CD4-positive, alpha-beta T cell (primary cell): Measurements from ENCODE around the gene FBF1. TPM values are rescaled to one million over a fixed set of nuclear protein-coding genes. Genes with fewer than 3 reads are reported as not detected.

Source experiments
- ATAC-seq: fragments of 200-7000 bp; cut with Tn5 transposase; one replicate; pipeline ENCODE4 v1.10.0; 2022; ENCODE audit warnings: mild to moderate bottlenecking; ENCODE audit not compliant: poor library complexity
- CTCF ChIA-PET: fragments of 350-600 bp; sonication (Branson Sonifier 250); formaldehyde crosslinking; loops from one replicate; lab custom pipeline; 2021; ENCODE audit warnings: antibody characterized with exemption, inconsistent platforms; lab: Charles Lee
- POLR2A ChIA-PET: fragments of 350-600 bp; sonication (Branson Sonifier 250); formaldehyde crosslinking; loops from one replicate; lab custom pipeline; 2021; ENCODE audit warnings: antibody characterized with exemption, inconsistent platforms; lab: Charles Lee
- DNase-seq, 14 experiments: peaks; one replicate each; pipeline ENCODE4 v3.0.0-alpha.2; 2013 to 2020; ENCODE audit warnings: mixed read lengths in 2 of 14
- H3K27ac ChIP-seq, 2 donors: one replicate each; pipeline versions ENCODE4 v1.5.1 to v1.7.0; 2013; ENCODE audit warnings: low read length in 2 of 2, low read depth in 1 of 2, mild to moderate bottlenecking in 1 of 2
- H3K27me3 ChIP-seq, 2 experiments: 1 replicate in 1 of 2; 2 replicates in 1 of 2; pipeline versions ENCODE4 v1.6.1 to v1.7.0; 2013; ENCODE audit warnings: low read length in 2 of 2, control low read depth in 1 of 2, mild to moderate bottlenecking in 1 of 2, moderate library complexity in 1 of 2; ENCODE audit not compliant: insufficient read depth in 2 of 2, control insufficient read depth in 1 of 2
- H3K36me3 ChIP-seq: one replicate; pipeline ENCODE4 v1.6.1; 2013; ENCODE audit warnings: low read length, control low read depth; ENCODE audit not compliant: insufficient read depth
- H3K4me1 ChIP-seq: one replicate; pipeline ENCODE4 v1.6.1; 2013; ENCODE audit warnings: low read length, control low read depth; ENCODE audit not compliant: insufficient read depth
- H3K4me3 ChIP-seq: one replicate; pipeline ENCODE4 v1.5.1; 2013; ENCODE audit warnings: mild to moderate bottlenecking, low read length, moderate library complexity
- H3K9me3 ChIP-seq, 2 experiments: 1 replicate in 1 of 2; 2 replicates in 1 of 2; pipeline versions ENCODE4 v1.6.1 to v1.7.0; 2013; ENCODE audit warnings: low read length in 2 of 2, mild to moderate bottlenecking in 2 of 2, control low read depth in 1 of 2, moderate library complexity in 1 of 2; ENCODE audit not compliant: control insufficient read depth in 1 of 2, insufficient read depth in 1 of 2
- H3K27ac Mint-ChIP-seq: one replicate; pipeline ENCODE4 v1.8.0; 2020; ENCODE audit warnings: mixed read lengths
- H3K27me3 Mint-ChIP-seq: one replicate; pipeline ENCODE4 v1.8.0; 2021; ENCODE audit warnings: mixed read lengths
- H3K36me3 Mint-ChIP-seq: one replicate; pipeline ENCODE4 v1.8.0; 2021; ENCODE audit warnings: low read depth, mixed read lengths
- H3K4me1 Mint-ChIP-seq: one replicate; pipeline ENCODE4 v1.8.0; 2021; ENCODE audit warnings: low read depth, mixed read lengths
- H3K4me3 Mint-ChIP-seq: one replicate; pipeline ENCODE4 v1.8.0; 2020; ENCODE audit warnings: mild to moderate bottlenecking, mixed read lengths
- H3K9me3 Mint-ChIP-seq: one replicate; pipeline ENCODE4 v1.8.0; 2020; ENCODE audit warnings: mixed read lengths
- intact Hi-C, 2 experiments: fragments of 100-400 bp; cut with DNase I in 1 of 2; cut with micrococcal nuclease in 1 of 2; formaldehyde crosslinking; loops; one replicate each; pipeline versions ENCODE4 v1.15.1 to v1.9.0; 2023 to 2025; cut with DNase I, micrococcal nuclease
- total RNA-seq, 174 experiments: library from RNA in 2 of 174; stranded (reverse) in 2 of 174; gene quantifications; one replicate each; pipeline ENCODE4 v1.2.3 and lab custom pipeline; 2021 to 2026
- TF ChIP-seq, protein P1 (sequence below): fragments of 200-600 bp; IDR thresholded peaks from one replicate; pipeline ENCODE4 v1.8.0; 2022; ENCODE audit warnings: antibody characterized with exemption, mild to moderate bottlenecking

The FBF1 gene
- total RNA-seq, 2 experiments from 2014 or later, result 21.2 to 23.9 TPM

- Mint-ChIP-seq H3K27me3 (no peaks in the 10 kb centered on the region), H3K27ac (peak overlapping the region; percentile 10), H3K36me3 (peaks cover 5% of the 10 kb centered on the region), H3K9me3 (no peaks in the 10 kb centered on the region), H3K4me1 (peaks cover 55% of the 10 kb centered on the region), H3K4me3 (peak overlapping the region; percentile 54)
- peaks cover 6% of the 10 kb centered on the region for H3K36me3 ChIP-seq
- no peak overlapping the region for H3K4me3 ChIP-seq
- TF ChIP-seq, protein P1, sequence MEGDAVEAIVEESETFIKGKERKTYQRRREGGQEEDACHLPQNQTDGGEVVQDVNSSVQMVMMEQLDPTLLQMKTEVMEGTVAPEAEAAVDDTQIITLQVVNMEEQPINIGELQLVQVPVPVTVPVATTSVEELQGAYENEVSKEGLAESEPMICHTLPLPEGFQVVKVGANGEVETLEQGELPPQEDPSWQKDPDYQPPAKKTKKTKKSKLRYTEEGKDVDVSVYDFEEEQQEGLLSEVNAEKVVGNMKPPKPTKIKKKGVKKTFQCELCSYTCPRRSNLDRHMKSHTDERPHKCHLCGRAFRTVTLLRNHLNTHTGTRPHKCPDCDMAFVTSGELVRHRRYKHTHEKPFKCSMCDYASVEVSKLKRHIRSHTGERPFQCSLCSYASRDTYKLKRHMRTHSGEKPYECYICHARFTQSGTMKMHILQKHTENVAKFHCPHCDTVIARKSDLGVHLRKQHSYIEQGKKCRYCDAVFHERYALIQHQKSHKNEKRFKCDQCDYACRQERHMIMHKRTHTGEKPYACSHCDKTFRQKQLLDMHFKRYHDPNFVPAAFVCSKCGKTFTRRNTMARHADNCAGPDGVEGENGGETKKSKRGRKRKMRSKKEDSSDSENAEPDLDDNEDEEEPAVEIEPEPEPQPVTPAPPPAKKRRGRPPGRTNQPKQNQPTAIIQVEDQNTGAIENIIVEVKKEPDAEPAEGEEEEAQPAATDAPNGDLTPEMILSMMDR, result no peak
- H3K27me3 ChIP-seq, result no peaks in the 10 kb centered on the region
- CTCF ChIA-PET, result interaction anchor here (1.4 to 3.8 kb wide), 4 partner anchors 10 to 26 kb away, joined by 5 to 16 read pairs (median 8); partner anchors contain the start of gene WBP2
- no peaks in the 10 kb centered on the region for H3K9me3 ChIP-seq
- H3K27ac ChIP-seq, result no peak overlapping the region
- DNase-seq, result peak in 1 of 14 experiments; percentile 33
- intact Hi-C loops, result loop anchor here in 1 of 2 experiments (5.0 kb wide), 1 partner anchor 32 kb away; the partner anchor contains the start of gene UNC13D
- H3K4me1 ChIP-seq, result peaks cover 58% of the 10 kb centered on the region
- ATAC-seq, result no peak
- POLR2A ChIA-PET, result interaction anchor here (1.0 to 10.9 kb wide), 5 partner anchors 20 to 604 kb away, joined by 3 to 230 read pairs (median 17); partner anchors contain the start of genes MIF4GD, TRIM65, UNK and WBP2
These were observed 66.3 kb downstream of the FBF1 start for GRCh38 chr17:75874323-75875181.

GRCh38 chr17:75873587-75874322 lies 67.1 kb downstream of the FBF1 start:
- peaks cover 5% of the 10 kb centered on the region for H3K36me3 Mint-ChIP-seq
- DNase-seq (no peak), ATAC-seq (no peak)
- TF ChIP-seq, protein P1, result no peak
- H3K4me1 Mint-ChIP-seq, result peaks cover 52% of the 10 kb centered on the region
- H3K4me1 ChIP-seq, result peaks cover 54% of the 10 kb centered on the region
- CTCF ChIA-PET, result interaction anchor here (0.9 to 1.9 kb wide), 4 partner anchors 12 to 120 kb away, joined by 3 to 8 read pairs (median 4); partner anchors contain the start of gene WBP2
- no peak overlapping the region for H3K4me3 ChIP-seq
- peak overlapping the region; percentile 17 to 81 for H3K27ac ChIP-seq
- POLR2A ChIA-PET, result interaction anchor here (1.2 to 10.9 kb wide), 5 partner anchors 12 to 89 kb away, joined by 5 to 230 read pairs (median 10); partner anchors contain the start of genes TRIM65, UNK and WBP2
- H3K9me3 ChIP-seq, result no peaks in the 10 kb centered on the region
- H3K9me3 Mint-ChIP-seq, result no peaks in the 10 kb centered on the region
- peak overlapping the region; percentile 90 for H3K27ac Mint-ChIP-seq
- intact Hi-C loops, result no loop called here
- H3K27me3 ChIP-seq, result no peaks in the 10 kb centered on the region
- peaks cover 6% of the 10 kb centered on the region for H3K36me3 ChIP-seq
- peak overlapping the region; percentile 54 for H3K4me3 Mint-ChIP-seq
- no peaks in the 10 kb centered on the region for H3K27me3 Mint-ChIP-seq
